K562 (cell line): ENCODE data around the gene LIN9. TPM values are rescaled to one million over a fixed set of nuclear protein-coding genes. Genes with fewer than 3 reads are reported as not detected.

Experiments
- ATAC-seq: fragments of 200-7000 bp; cut with Tn5 transposase; 3 replicates; pipeline ENCODE4 v1.9.1; 2020; ENCODE audit warnings: moderate library complexity
- BruUV-seq: library from RNA; stranded (reverse); fragments of 400-500 nt; replicated peaks from 2 replicates; lab custom pipeline; 2021; lab: Mats Ljungman, UMichigan
- CTCF ChIA-PET: fragments of 300-600 bp; formaldehyde crosslinking; extraction: SDS; loops from one replicate; lab custom pipeline; 2021; ENCODE audit warnings: low intra/inter-chr PET ratio; lab: Yijun Ruan, JAX
- POLR2A ChIA-PET: fragments of 300-600, 350-650 bp; sonication (Branson Sonifier 250); formaldehyde crosslinking; extraction: SDS; loops from one replicate; lab custom pipeline; 2021; ENCODE audit warnings: antibody characterized with exemption, inconsistent platforms; lab: Yijun Ruan, JAX
- DNase-seq, 4 experiments: peaks; one replicate each; pipeline versions ENCODE4 v3.0.0 to v3.0.0-alpha.2; 2011 to 2018; ENCODE audit warnings: low spot score in 3 of 4, mixed read lengths in 3 of 4; ENCODE audit errors: extremely low read depth in 1 of 4
- FAIRE-seq: peaks from 2 replicates; lab custom pipeline; 2011; peaks lifted over from hg19 to GRCh38; lab: Jason Lieb, UNC
- H2AFZ ChIP-seq: 2 replicates; pipeline ENCODE4 v1.6.0; 2011; ENCODE audit warnings: low read depth, low read length, control low read depth, inconsistent platforms
- H3K27ac ChIP-seq: fragments of 200-600 bp; 3 replicates; pipeline ENCODE4 v1.8.0; 2011; ENCODE audit warnings: low read depth, mild to moderate bottlenecking, control low read depth, inconsistent platforms, low read length, moderate library complexity, mixed read lengths; ENCODE audit errors: extremely low read depth
- H3K27me3 ChIP-seq, 2 experiments: fragments of 300-600 bp in 1 of 2; 2 replicates in 1 of 2; 3 replicates in 1 of 2; pipeline versions ENCODE4 v1.6.0 to v1.8.0; 2011; ENCODE audit warnings: inconsistent platforms in 2 of 2, low read length in 2 of 2, mild to moderate bottlenecking in 1 of 2, mixed read lengths in 1 of 2, moderate library complexity in 1 of 2; ENCODE audit not compliant: control insufficient read depth in 2 of 2, insufficient read depth in 2 of 2
- H3K36me3 ChIP-seq: fragments of 300-600 bp; 3 replicates; pipeline ENCODE4 v1.8.0; 2011; ENCODE audit warnings: mild to moderate bottlenecking, low read length, inconsistent platforms; ENCODE audit not compliant: control insufficient read depth, insufficient read depth
- H3K4me1 ChIP-seq, 2 experiments: fragments of 200-600 bp in 1 of 2; replicated peaks in 1 of 2; 2 replicates in 1 of 2; 3 replicates in 1 of 2; pipeline versions ENCODE4 v1.5.1 to v1.8.0; 2011; ENCODE audit warnings: inconsistent platforms in 2 of 2, low read length in 2 of 2, mild to moderate bottlenecking in 1 of 2, mixed read lengths in 1 of 2, moderate library complexity in 1 of 2; ENCODE audit not compliant: control insufficient read depth in 2 of 2, insufficient read depth in 2 of 2
- H3K4me2 ChIP-seq: 2 replicates; pipeline ENCODE4 v1.6.1; 2011; ENCODE audit warnings: low read length, control low read depth, inconsistent platforms, mixed read lengths; ENCODE audit not compliant: insufficient read depth
- H3K4me3 ChIP-seq: fragments of 200-600 bp; sonication (generic), shearing (Covaris generic); 2 replicates; pipeline ENCODE4 v1.5.1; 2016; ENCODE audit warnings: control low read depth, inconsistent platforms
- H3K79me2 ChIP-seq: fragments of 200-600 bp; 3 replicates; pipeline ENCODE4 v1.8.0; 2011; ENCODE audit warnings: low read length, inconsistent platforms; ENCODE audit not compliant: control insufficient read depth, insufficient read depth
- H3K9ac ChIP-seq, 2 experiments: 2 replicates each; pipeline versions ENCODE4 v1.6.0 to v1.6.1; 2011; ENCODE audit warnings: low read depth in 2 of 2, low read length in 2 of 2, control low read depth in 1 of 2, inconsistent platforms in 1 of 2, mild to moderate bottlenecking in 1 of 2, mixed read lengths in 1 of 2; ENCODE audit not compliant: insufficient read depth in 1 of 2
- H3K9me1 ChIP-seq: one replicate; pipeline ENCODE4 v1.6.0; 2011; ENCODE audit warnings: inconsistent platforms, mild to moderate bottlenecking, low read length, moderate library complexity; ENCODE audit not compliant: control insufficient read depth, insufficient read depth
- H3K9me3 ChIP-seq: replicated peaks from 2 replicates; pipeline ENCODE4 v1.5.1; 2011; ENCODE audit warnings: low read depth, low read length, inconsistent platforms; ENCODE audit not compliant: control insufficient read depth, insufficient read depth
- H4K20me1 ChIP-seq: replicated peaks from 2 replicates; pipeline ENCODE4 v1.6.1; 2011; ENCODE audit warnings: low read length, inconsistent platforms, mixed read lengths; ENCODE audit not compliant: control insufficient read depth, insufficient read depth
- DLX4 ChIP-seq: fragments of 250-450 bp; sonication (Bioruptor Pico); IDR thresholded peaks from 2 replicates; pipeline ENCODE4 v1.6.1; 2021; ENCODE audit warnings: mild to moderate bottlenecking
- STAG1 ChIP-seq: sonication (generic); formaldehyde crosslinking; IDR thresholded peaks from 2 replicates; pipeline ENCODE4 v1.5.0; 2020; ENCODE audit warnings: missing genetic modification reagents, borderline replicate concordance
- ZNF146 ChIP-seq: IDR thresholded peaks from one replicate; pipeline ENCODE4 v1.6.1; 2018; ENCODE audit warnings: missing compliant biosample characterization; ENCODE audit not compliant: unreplicated experiment
- ZNF778 ChIP-seq: fragments of 450-650 bp; formaldehyde crosslinking; IDR thresholded peaks from 2 replicates; pipeline ENCODE4 v1.4.0; 2020; ENCODE audit warnings: mild to moderate bottlenecking, moderate library complexity
- WGBS: fragments of 100-300 bp; shearing (Covaris generic); methylation state at CpG from one replicate; pipeline ENCODE4 v1.1.6; 2016; ENCODE audit warnings: low coverage, mixed read lengths; ENCODE audit not compliant: insufficient coverage; ENCODE audit errors: missing lambda C conversion rate; 5-methylcytosine and 5-hydroxymethylcytosine counted together
- in situ Hi-C: fragments of 300-500 bp; cut with MboI; formaldehyde crosslinking; loops from 4 replicates; pipeline ENCODE4 v1.15.0; 2018; ENCODE audit warnings: inconsistent platforms, mixed read lengths
- intact Hi-C: fragments of 100-400 bp; cut with micrococcal nuclease; formaldehyde crosslinking; loops from 2 replicates; pipeline ENCODE4 v1.14.2; 2022
- polyA plus RNA-seq, 8 experiments: library from polyadenylated mRNA; depleted of rRNA in 4 of 8; stranded (reverse) in 5 of 8; unstranded in 3 of 8; fragments of >200 nt; fragmentation: Nextera tagmentation in 2 of 8; fragmentation: Illumina TruSeq in 1 of 8; extraction: Ambion mirVana in 2 of 8; extraction: Trizol in 1 of 8; gene quantifications; 2 replicates each; pipeline versions ENCODE4 v1.2.1 to v1.2.3, GENCODE V29; 2011 to 2014; ENCODE audit warnings: inconsistent platforms in 1 of 8, missing spikeins in 1 of 8
- total RNA-seq, 7 experiments: library from RNA; depleted of rRNA in 6 of 7; stranded (reverse); fragments of >200 nt in 6 of 7; fragmentation: Illumina TruSeq in 2 of 7; extraction: Trizol in 2 of 7; gene quantifications; 2 replicates each; pipeline versions ENCODE4 v1.2.1 to v1.2.3, GENCODE V29; 2011 to 2021; ENCODE audit warnings: low replicate concordance in 1 of 7

The LIN9 gene
- total and polyA plus RNA-seq, 9 of the 15 experiments (the other 6 are each of a cell fraction or from before 2014, with no cell fraction given), result 18.8 to 33.0 (median 25.5) TPM

GRCh38 chr1:226209307-226210059 lies 99.5 kb downstream of the LIN9 start:
- FAIRE-seq (no peak), ATAC-seq (no peak), DNase-seq (no peak)
- H2AFZ ChIP-seq, result no peak overlapping the region
- WGBS, result 56% methylated on average over 17 of the region's 17 CpGs
- no peak overlapping the region for H3K4me3 ChIP-seq
- H3K27ac ChIP-seq, result no peak overlapping the region
- ChIA-PET POLR2A (interaction anchor here (0.5 to 1.0 kb wide), 3 partner anchors 11 to 102 kb away, joined by 3 read pairs; no protein-coding TSS in a partner anchor), CTCF (no interaction called here)
- H3K9me1 ChIP-seq, result no peaks in the 10 kb centered on the region
- no peak overlapping the region for H3K9ac ChIP-seq
- peaks cover 0 to 3% of the 10 kb centered on the region in 2 experiments; a peak in 3 of 5 replicates for H3K4me1 ChIP-seq
- no TSS peak for BruUV-seq
- peaks cover 16 to 18% of the 10 kb centered on the region in 2 experiments; a peak in 4 of 5 replicates for H3K27me3 ChIP-seq
- intact Hi-C loops, result no loop called here
- no peaks in the 10 kb centered on the region for H3K36me3 ChIP-seq
- no peak for TF ChIP-seq ZNF778 (CRISPR knock-in tag)
- 0 out of 2 replicates have a peak, but pooled peaks have one; percentile 13 for TF ChIP-seq STAG1 (CRISPR knock-in tag)
- no peaks in the 10 kb centered on the region for H3K79me2 ChIP-seq
- H3K9me3 ChIP-seq, result no peaks in the 10 kb centered on the region
- in situ Hi-C loops, result no loop called here
- H4K20me1 ChIP-seq, result peaks cover 4% of the 10 kb centered on the region; the same call in 1 of the 2 replicates
- no peak overlapping the region for H3K4me2 ChIP-seq

- DNase-seq (no peak), ATAC-seq (no peak), FAIRE-seq (no peak)
- CTCF ChIA-PET, result no interaction called here
- H3K9ac ChIP-seq, result no peak overlapping the region
- H3K4me1 ChIP-seq, result peaks cover 0 to 3% of the 10 kb centered on the region in 2 experiments; a peak in 3 of 5 replicates
- POLR2A ChIA-PET, result interaction anchor here (0.7 kb wide), 2 partner anchors 15 to 133 kb away, joined by 3 read pairs; no protein-coding TSS in a partner anchor
- H3K79me2 ChIP-seq, result no peaks in the 10 kb centered on the region
- no peaks in the 10 kb centered on the region for H3K9me3 ChIP-seq
- peaks cover 16 to 18% of the 10 kb centered on the region in 2 experiments; a peak in 4 of 5 replicates for H3K27me3 ChIP-seq
- no peaks in the 10 kb centered on the region for H3K9me1 ChIP-seq
- TF ChIP-seq DLX4 (CRISPR knock-in tag) (no peak), ZNF146 (CRISPR knock-in tag) (peak; percentile 27)
- no peak overlapping the region for H3K27ac ChIP-seq
- intact Hi-C loops (no loop called here), in situ Hi-C loops (no loop called here)
- no peak overlapping the region for H3K4me2 ChIP-seq
- 19% methylated on average over 5 of the region's 5 CpGs for WGBS
- no peak overlapping the region for H2AFZ ChIP-seq
- no TSS peak for BruUV-seq
- H3K4me3 ChIP-seq, result no peak overlapping the region
- H4K20me1 ChIP-seq, result peaks cover 4% of the 10 kb centered on the region; the same call in 1 of the 2 replicates
- no peaks in the 10 kb centered on the region for H3K36me3 ChIP-seq
These were observed 101.9 kb downstream of the LIN9 start for GRCh38 chr1:226207048-226207447.
